Fibroblast of lung (primary cell): ENCODE results near the gene CATSPERE. TPM values are rescaled to one million over a fixed set of nuclear protein-coding genes. Genes with fewer than 3 reads are reported as not detected.
A peak's percentile ranks its signal among the peaks of the same experiment; 100 is the strongest.

Source experiments
- DNase-seq, 2 donors: peaks; one replicate each; pipeline versions ENCODE4 v3.0.0 to v3.0.0-alpha.2; 2010; ENCODE audit warnings: low read depth in 2 of 2
- H2AFZ ChIP-seq: 2 replicates; pipeline ENCODE4 v1.5.1; 2012; ENCODE audit warnings: low read length, control low read depth, inconsistent platforms
- H3K27ac ChIP-seq: 2 replicates; pipeline ENCODE4 v1.5.1; 2011; ENCODE audit warnings: low read length, control low read depth; ENCODE audit not compliant: insufficient read depth
- H3K27me3 ChIP-seq: 2 replicates; pipeline ENCODE4 v1.5.1; 2011; ENCODE audit warnings: mild to moderate bottlenecking, low read length; ENCODE audit not compliant: control insufficient read depth, insufficient read depth
- H3K36me3 ChIP-seq: 2 replicates; pipeline ENCODE4 v1.5.1; 2011; ENCODE audit warnings: low read length; ENCODE audit not compliant: control insufficient read depth, insufficient read depth
- H3K4me1 ChIP-seq: 2 replicates; pipeline ENCODE4 v1.5.1; 2011; ENCODE audit warnings: low read length; ENCODE audit not compliant: control insufficient read depth, insufficient read depth; ENCODE audit errors: extremely low read depth
- H3K4me2 ChIP-seq: 2 replicates; pipeline ENCODE4 v1.5.1; 2011; ENCODE audit warnings: low read length, control low read depth; ENCODE audit not compliant: insufficient read depth; ENCODE audit errors: extremely low read depth
- H3K4me3 ChIP-seq, 4 experiments: fragments of 200-600 bp in 1 of 4; sonication (generic) in 1 of 4; replicated peaks in 1 of 4; 2 replicates each; pipeline ENCODE4 v1.5.1; 2011 to 2016; ENCODE audit warnings: low read length in 4 of 4, low read depth in 3 of 4, mild to moderate bottlenecking in 3 of 4, control low read depth in 2 of 4, inconsistent platforms in 1 of 4, mixed read lengths in 1 of 4; ENCODE audit not compliant: insufficient read depth in 1 of 4; ENCODE audit errors: control extremely low read depth in 1 of 4
- H3K79me2 ChIP-seq: 2 replicates; pipeline ENCODE4 v1.5.1; 2012; ENCODE audit warnings: mild to moderate bottlenecking, low read length, inconsistent platforms; ENCODE audit not compliant: control insufficient read depth, insufficient read depth
- H3K9ac ChIP-seq: 2 replicates; pipeline ENCODE4 v1.5.1; 2011; ENCODE audit warnings: mild to moderate bottlenecking, low read length, control low read depth; ENCODE audit not compliant: insufficient read depth
- H3K9me3 ChIP-seq: 2 replicates; pipeline ENCODE4 v1.5.1; 2012; ENCODE audit warnings: low read depth, low read length; ENCODE audit not compliant: control insufficient read depth, insufficient read depth
- H4K20me1 ChIP-seq: 2 replicates; pipeline ENCODE4 v1.5.1; 2011; ENCODE audit warnings: low read length; ENCODE audit not compliant: control insufficient read depth, insufficient read depth; ENCODE audit errors: extremely low read depth
- CTCF ChIP-seq, 2 donors: IDR thresholded peaks in 1 of 2; conservative IDR thresholded peaks in 1 of 2; 1 replicate in 1 of 2; 2 replicates in 1 of 2; pipeline ENCODE4 v1.5.1; 2011 to 2012; ENCODE audit warnings: low read length in 2 of 2, control low read depth in 1 of 2, inconsistent platforms in 1 of 2, low read depth in 1 of 2, mild to moderate bottlenecking in 1 of 2
- EZH2 ChIP-seq: IDR thresholded peaks from 2 replicates; pipeline ENCODE4 v1.5.1; 2012; ENCODE audit warnings: low read length, control low read depth, mild to moderate bottlenecking; ENCODE audit errors: missing control alignments
- polyA plus RNA-seq, 2 donors: library from polyadenylated mRNA; depleted of rRNA in 1 of 2; stranded (reverse) in 1 of 2; unstranded in 1 of 2; fragments of >200 nt; gene quantifications; 2 replicates each; pipeline ENCODE4 v1.2.1, GENCODE V29; 2011 to 2012; ENCODE audit warnings: missing spikeins in 1 of 2
- total RNA-seq: library from RNA; depleted of rRNA; stranded (reverse); fragments of >200 nt; gene quantifications from 2 replicates; pipeline ENCODE4 v1.2.1, GENCODE V29; 2014

The CATSPERE gene
- total and polyA plus RNA-seq, 2 donors (not counting 1 experiment from before 2014, with no cell fraction given), result 0.59 to 0.99 TPM

- Histone ChIP-seq H4K20me1 (no peaks in the 10 kb centered on the region), H3K4me1 (no peaks in the 10 kb centered on the region), H3K4me3 (no peak overlapping the region), H3K36me3 (no peaks in the 10 kb centered on the region), H3K27me3 (no peaks in the 10 kb centered on the region), H3K9me3 (no peaks in the 10 kb centered on the region), H3K9ac (no peak overlapping the region), H3K27ac (no peak overlapping the region), H3K79me2 (no peaks in the 10 kb centered on the region), H3K4me2 (no peak overlapping the region), H2AFZ (no peak overlapping the region)
- TF ChIP-seq CTCF (conservative IDR thresholded peaks at IDR 0.05 in 1 of 2, IDR thresholded peaks at IDR 0.05 in 1 of 2; ENCODE audit: low read depth in 1 of 2, low read length in 2 of 2) (no peak), EZH2 (no peak)
- DNase-seq, result no peak
Measured at GRCh38 chr1:244615301-244615700, 154.2 kb downstream of the CATSPERE start.

GRCh38 chr1:244626709-244627108 is 165.6 kb downstream of the CATSPERE start:
- no peak for TF ChIP-seq EZH2
- no peak for TF ChIP-seq CTCF (conservative IDR thresholded peaks at IDR 0.05 in 1 of 2, IDR thresholded peaks at IDR 0.05 in 1 of 2; ENCODE audit: low read depth in 1 of 2, low read length in 2 of 2)
- Histone ChIP-seq H3K79me2 (no peaks in the 10 kb centered on the region), H3K36me3 (no peaks in the 10 kb centered on the region), H4K20me1 (no peaks in the 10 kb centered on the region), H3K4me1 (no peaks in the 10 kb centered on the region), H3K27ac (no peak overlapping the region), H3K4me3 (no peak overlapping the region), H2AFZ (no peak overlapping the region), H3K9ac (no peak overlapping the region), H3K27me3 (no peaks in the 10 kb centered on the region), H3K4me2 (no peak overlapping the region), H3K9me3 (no peaks in the 10 kb centered on the region)
- DNase-seq, result no peak

- no peak overlapping the region for H3K4me3 ChIP-seq
- no peaks in the 10 kb centered on the region for H3K9me3 ChIP-seq
- TF ChIP-seq CTCF (conservative IDR thresholded peaks at IDR 0.05 in 1 of 2, IDR thresholded peaks at IDR 0.05 in 1 of 2; ENCODE audit: low read depth in 1 of 2, low read length in 2 of 2), result no peak
- no peak for TF ChIP-seq EZH2
- peak; percentile 1 to 9 for DNase-seq
- H3K27me3 ChIP-seq, result no peaks in the 10 kb centered on the region
- no peak overlapping the region for H3K9ac ChIP-seq
- no peak overlapping the region for H3K4me2 ChIP-seq
- no peak overlapping the region for H2AFZ ChIP-seq
- H3K27ac ChIP-seq, result no peak overlapping the region
- no peaks in the 10 kb centered on the region for H3K79me2 ChIP-seq
- no peaks in the 10 kb centered on the region for H3K36me3 ChIP-seq
- H3K4me1 ChIP-seq, result no peaks in the 10 kb centered on the region
- H4K20me1 ChIP-seq, result no peaks in the 10 kb centered on the region
Measured at GRCh38 chr1:244628789-244629188, 167.7 kb downstream of the CATSPERE start.
